PC-3 (cell line): ENCODE results near the gene BMPR1A.

Experiments used
- EZH2 ChIP-seq: fragments of 300-600 bp; sonication (generic); IDR thresholded peaks from one replicate; pipeline ENCODE4 v1.6.1; 2017; ENCODE audit warnings: antibody characterized with exemption, mild to moderate bottlenecking, low read length; ENCODE audit not compliant: unreplicated experiment
- TF ChIP-seq, protein P1 (sequence below): fragments of 300-600 bp; sonication (generic); conservative IDR thresholded peaks from 2 replicates; pipeline ENCODE4 v1.5.1; 2017; ENCODE audit warnings: antibody characterized with exemption, low read depth, mild to moderate bottlenecking, low read length

DNA sequence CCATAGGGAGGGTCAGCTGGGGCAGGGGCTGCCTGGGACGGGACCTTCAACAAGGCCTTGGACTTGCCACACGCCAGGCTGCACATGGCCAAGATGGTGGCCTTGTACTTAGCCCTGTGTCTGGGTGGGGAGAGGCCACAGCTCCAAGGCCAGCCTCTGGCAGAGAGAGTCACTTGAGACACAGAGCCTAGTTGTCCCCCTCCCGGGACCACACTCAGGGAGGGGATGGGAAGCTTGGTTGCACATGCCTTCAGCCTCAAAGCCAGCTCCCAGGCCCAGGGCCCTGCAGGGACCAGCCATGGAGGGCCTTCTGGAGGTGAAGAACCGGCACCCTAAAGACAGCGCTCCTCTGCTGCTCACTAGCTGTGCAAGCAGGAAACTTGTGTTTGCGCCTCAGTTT is 184.3 kb downstream of the BMPR1A start:
- TF ChIP-seq EZH2 = no peak
- TF ChIP-seq, protein P1, sequence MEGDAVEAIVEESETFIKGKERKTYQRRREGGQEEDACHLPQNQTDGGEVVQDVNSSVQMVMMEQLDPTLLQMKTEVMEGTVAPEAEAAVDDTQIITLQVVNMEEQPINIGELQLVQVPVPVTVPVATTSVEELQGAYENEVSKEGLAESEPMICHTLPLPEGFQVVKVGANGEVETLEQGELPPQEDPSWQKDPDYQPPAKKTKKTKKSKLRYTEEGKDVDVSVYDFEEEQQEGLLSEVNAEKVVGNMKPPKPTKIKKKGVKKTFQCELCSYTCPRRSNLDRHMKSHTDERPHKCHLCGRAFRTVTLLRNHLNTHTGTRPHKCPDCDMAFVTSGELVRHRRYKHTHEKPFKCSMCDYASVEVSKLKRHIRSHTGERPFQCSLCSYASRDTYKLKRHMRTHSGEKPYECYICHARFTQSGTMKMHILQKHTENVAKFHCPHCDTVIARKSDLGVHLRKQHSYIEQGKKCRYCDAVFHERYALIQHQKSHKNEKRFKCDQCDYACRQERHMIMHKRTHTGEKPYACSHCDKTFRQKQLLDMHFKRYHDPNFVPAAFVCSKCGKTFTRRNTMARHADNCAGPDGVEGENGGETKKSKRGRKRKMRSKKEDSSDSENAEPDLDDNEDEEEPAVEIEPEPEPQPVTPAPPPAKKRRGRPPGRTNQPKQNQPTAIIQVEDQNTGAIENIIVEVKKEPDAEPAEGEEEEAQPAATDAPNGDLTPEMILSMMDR = no peak
